ENCODE measurements around the gene XAGE2. TPM values are rescaled to one million over a fixed set of nuclear protein-coding genes. Genes with fewer than 3 reads are reported as not detected.

Gene XAGE2
- total and polyA plus RNA-seq, 9 of the 15 experiments (the other 6 are each of a cell fraction or from before 2014, with no cell fraction given): 0.14 to 0.36 (median 0.21) TPM; not detected in 6

DNA sequence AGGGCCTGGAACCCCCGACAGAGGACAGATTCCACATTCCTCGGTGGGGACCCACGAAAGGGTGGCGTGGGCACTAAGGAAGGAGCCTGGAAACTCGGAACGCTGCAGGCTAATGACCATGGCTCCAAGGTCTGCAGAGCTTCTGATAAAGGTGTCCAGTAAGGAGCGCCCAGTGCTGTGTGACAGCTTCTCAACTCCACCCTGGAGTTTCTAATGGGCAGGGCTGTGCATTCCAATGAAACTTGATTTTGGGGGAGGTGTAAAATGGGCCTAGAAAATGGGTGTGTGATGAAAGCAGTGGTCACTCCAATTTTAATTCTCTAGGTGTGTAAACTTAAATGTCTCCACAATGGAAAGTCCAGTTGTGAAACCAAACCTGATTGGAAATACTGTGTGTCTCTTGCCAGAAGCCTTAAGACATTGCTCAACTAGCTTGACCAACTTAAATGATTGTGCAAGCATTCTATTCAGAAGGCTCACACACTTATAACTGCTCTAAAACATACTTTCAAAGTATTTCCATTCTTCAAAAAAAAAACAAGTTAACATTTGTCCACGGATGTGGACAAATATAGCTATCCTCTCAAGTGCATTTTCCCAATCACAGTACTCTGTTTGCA lies 52.1 kb downstream of the XAGE2 start:
- Histone ChIP-seq H3K27ac (ENCODE audit: extremely low read depth, low read depth, low read length) (no peak overlapping the region), H2AFZ (ENCODE audit: low read depth, low read length) (no peak overlapping the region), H3K9me1 (ENCODE audit: control insufficient read depth, insufficient read depth, low read length) (no peaks in the 10 kb centered on the region), H3K9me3 (replicated peaks; ENCODE audit: control insufficient read depth, insufficient read depth, low read depth, low read length) (no peaks in the 10 kb centered on the region), H3K9ac (ENCODE audit: insufficient read depth in 1 of 2, low read depth in 2 of 2, low read length in 2 of 2) (no peak overlapping the region), H3K4me2 (ENCODE audit: insufficient read depth, low read length) (no peak overlapping the region), H3K27me3 (ENCODE audit: control insufficient read depth in 2 of 2, insufficient read depth in 2 of 2, low read length in 2 of 2) (peaks cover 0 to 16% of the 10 kb centered on the region in 2 experiments; a peak in 2 of 5 replicates), H3K79me2 (ENCODE audit: control insufficient read depth, insufficient read depth, low read length) (no peaks in the 10 kb centered on the region), H3K4me3 (no peak overlapping the region), H3K36me3 (ENCODE audit: control insufficient read depth, insufficient read depth, low read length) (no peaks in the 10 kb centered on the region), H4K20me1 (replicated peaks; ENCODE audit: control insufficient read depth, insufficient read depth, low read length) (no peaks in the 10 kb centered on the region), H3K4me1 (replicated peaks in 1 of 2; ENCODE audit: control insufficient read depth in 2 of 2, insufficient read depth in 2 of 2, low read length in 2 of 2) (no peaks in the 10 kb centered on the region; a peak in 1 of 5 replicates)
- 0% methylated on average over 8 of the region's 8 CpGs for WGBS (ENCODE audit: insufficient coverage, low coverage, missing lambda C conversion rate)
- DNase-seq (ENCODE audit: extremely low read depth in 1 of 4, low spot score in 3 of 4) (no peak), ATAC-seq (no peak), FAIRE-seq (no peak)
- intact Hi-C loops (cut with micrococcal nuclease): no loop called here
- BruUV-seq (replicated peaks): no TSS peak
- CTCF ChIA-PET (ENCODE audit: low intra/inter-chr PET ratio): no interaction called here
- in situ Hi-C loops (cut with MboI): no loop called here
- POLR2A ChIA-PET: no interaction called here
- TF ChIP-seq ARID3B (CRISPR knock-in tag; IDR thresholded peaks at IDR 0.05; ENCODE audit: borderline replicate concordance) (no peak), ZNF140 (CRISPR knock-in tag; IDR thresholded peaks at IDR 0.05) (no peak), OTX1 (CRISPR knock-in tag; IDR thresholded peaks at IDR 0.05) (no peak), E2F5 (CRISPR knock-in tag; IDR thresholded peaks at IDR 0.05) (no peak), NELFE (IDR thresholded peaks at IDR 0.05; ENCODE audit: insufficient read depth, insufficient read length) (no peak), NCOA2 (IDR thresholded peaks at IDR 0.05; ENCODE audit: partially characterized antibody in 2 of 2) (no peak), ZBTB11 (CRISPR knock-in tag; IDR thresholded peaks at IDR 0.05) (no peak), NFE2 (IDR thresholded peaks at IDR 0.05; ENCODE audit: low read depth) (no peak)
